Skin epidermis (tissue), 12 donors: ENCODE results near the gene CRYBB3.

Source experiments
- H3K27ac ChIP-seq, 21 experiments: fragments of 200-600 bp; sonication (generic) in 11 of 21; one replicate each; pipeline ENCODE4 v1.5.0; 2020; ENCODE audit warnings: mild to moderate bottlenecking in 3 of 21, inconsistent platforms in 2 of 21, moderate library complexity in 2 of 21
- H3K4me3 ChIP-seq, 7 experiments: fragments of 200-600 bp; sonication (generic) in 2 of 7; one replicate each; pipeline ENCODE4 v1.5.0; 2020; ENCODE audit warnings: inconsistent platforms in 2 of 7, mild to moderate bottlenecking in 2 of 7, moderate library complexity in 1 of 7

CRYBB3 gene

GRCh38 chr22:25199731-25200520 is at the start of gene CRYBB3:
TSS of gene CRYBB3 (plus strand) at chr22:25199858. CDS start at chr22:25201397, 1,539 bp downstream.
- Histone ChIP-seq H3K27ac (no peak within 1 kb of the TSS), H3K4me3 (no peak within 1 kb of the TSS)

- Histone ChIP-seq H3K4me3 (no peak overlapping the region), H3K27ac (peak overlapping the region in 16 of 21 experiments; percentile 4 to 74 (median 53))
Observed at GRCh38 chr22:25153961-25154666, 45.5 kb upstream of the CRYBB3 start.

GRCh38 chr22:25154667-25154999 is 45.0 kb upstream of the CRYBB3 start:
- Histone ChIP-seq H3K27ac (peak overlapping the region in 15 of 21 experiments; percentile 8 to 76 (median 60)), H3K4me3 (no peak overlapping the region)

- Histone ChIP-seq H3K4me3 (no peak overlapping the region), H3K27ac (no peak overlapping the region)
Observed at GRCh38 chr22:25156736-25157135, 42.9 kb upstream of the CRYBB3 start.

GRCh38 chr22:25159028-25159427 is 40.6 kb upstream of the CRYBB3 start:
- Histone ChIP-seq H3K4me3 (no peak overlapping the region), H3K27ac (no peak overlapping the region)

GRCh38 chr22:25160120-25160996 is 39.3 kb upstream of the CRYBB3 start:
- peak overlapping the region in 1 of 21 experiments; percentile 5 for H3K27ac ChIP-seq
- no peak overlapping the region for H3K4me3 ChIP-seq

- Histone ChIP-seq H3K4me3 (no peak overlapping the region), H3K27ac (peak overlapping the region in 1 of 21 experiments; percentile 7)
Observed at GRCh38 chr22:25161017-25161915, 38.4 kb upstream of the CRYBB3 start.

- H3K4me3 ChIP-seq: no peak overlapping the region
- H3K27ac ChIP-seq: peak overlapping the region in 1 of 21 experiments; percentile 7
Observed at GRCh38 chr22:25161916-25162530, 37.6 kb upstream of the CRYBB3 start.

GRCh38 chr22:25162561-25162960 is 37.1 kb upstream of the CRYBB3 start:
- Histone ChIP-seq H3K27ac (peak overlapping the region in 1 of 21 experiments; percentile 7), H3K4me3 (no peak overlapping the region)

GRCh38 chr22:25165785-25166184 is 33.9 kb upstream of the CRYBB3 start:
- Histone ChIP-seq H3K27ac (peak overlapping the region in 4 of 21 experiments; percentile 1 to 41 (median 12)), H3K4me3 (no peak overlapping the region)

GRCh38 chr22:25166266-25167040 is 33.2 kb upstream of the CRYBB3 start:
- H3K27ac ChIP-seq: peak overlapping the region in 3 of 21 experiments; percentile 13 to 41 (median 25)
- H3K4me3 ChIP-seq: no peak overlapping the region

GRCh38 chr22:25167082-25167481 is 32.6 kb upstream of the CRYBB3 start:
- Histone ChIP-seq H3K4me3 (no peak overlapping the region), H3K27ac (peak overlapping the region in 1 of 21 experiments; percentile 25)

- Histone ChIP-seq H3K4me3 (no peak overlapping the region), H3K27ac (no peak overlapping the region)
Observed at GRCh38 chr22:25167834-25168601, 31.6 kb upstream of the CRYBB3 start.

GRCh38 chr22:25169278-25170031 is 30.2 kb upstream of the CRYBB3 start:
- no peak overlapping the region for H3K27ac ChIP-seq
- H3K4me3 ChIP-seq: no peak overlapping the region

GRCh38 chr22:25170426-25170980 is 29.2 kb upstream of the CRYBB3 start:
- Histone ChIP-seq H3K27ac (no peak overlapping the region), H3K4me3 (no peak overlapping the region)

- Histone ChIP-seq H3K4me3 (no peak overlapping the region), H3K27ac (no peak overlapping the region)
Observed at GRCh38 chr22:25172153-25172552, 27.5 kb upstream of the CRYBB3 start.
